ENCODE results near the gene EYS. TPM values are rescaled to one million over a fixed set of nuclear protein-coding genes. Genes with fewer than 3 reads are reported as not detected.

Gene EYS
- total RNA-seq, 1 experiment from 2014 or later = not detected

- H3K4me1 ChIP-seq (ENCODE audit: insufficient read depth, low read length) = no peaks in the 10 kb centered on the region
- no peak overlapping the region for H3K56ac ChIP-seq (ENCODE audit: insufficient read length, low read depth, low read length)
- no peak overlapping the region for H2BK120ac ChIP-seq (ENCODE audit: low read depth, low read length, poor library complexity, severe bottlenecking)
- no peak overlapping the region for H2BK15ac ChIP-seq (ENCODE audit: low read depth, low read length)
- H4K8ac ChIP-seq (replicated peaks; ENCODE audit: insufficient read length, low read depth, low read length) = no peak overlapping the region
- no peak overlapping the region for H2BK5ac ChIP-seq (ENCODE audit: insufficient read length, low read length)
- no peak overlapping the region for H3T11ph ChIP-seq (ENCODE audit: low read length)
- Mint-ChIP-seq H3K9me3 (peaks cover 0 to 5% of the 10 kb centered on the region in 2 experiments; a peak in 3 of 5 replicates), H3K27ac (no peak overlapping the region), H3K4me1 (no peaks in the 10 kb centered on the region; a peak in 1 of 4 replicates), H3K4me3 (no peak overlapping the region), H3K36me3 (ENCODE audit: insufficient read depth in 1 of 3, low read depth in 3 of 3) (peaks cover 0 to 4% (median 2%) of the 10 kb centered on the region in 3 experiments; a peak in 4 of 7 replicates), H3K27me3 (ENCODE audit: low read depth) (no peaks in the 10 kb centered on the region; the same call in 1 of the 2 replicates)
- H3K23me2 ChIP-seq (ENCODE audit: insufficient read length, low read depth, low read length, poor library complexity, severe bottlenecking) = no peaks in the 10 kb centered on the region
- H3K9ac ChIP-seq (ENCODE audit: extremely low read depth, insufficient read length, low read length) = no peak overlapping the region
- no peak for DNase-seq
- H3K27me3 ChIP-seq (ENCODE audit: insufficient read depth, low read length) = no peaks in the 10 kb centered on the region
- H3K4me2 ChIP-seq (ENCODE audit: insufficient read depth, insufficient read length, low read length) = no peak overlapping the region
- no peak for TF ChIP-seq CTCF (conservative IDR thresholded peaks at IDR 0.05)
- no peak overlapping the region for H3K18ac ChIP-seq (ENCODE audit: insufficient read length, low read depth, low read length)
- no peak overlapping the region for H2BK20ac ChIP-seq (ENCODE audit: low read depth, low read length, poor library complexity, severe bottlenecking)
- no peaks in the 10 kb centered on the region for H4K20me1 ChIP-seq (ENCODE audit: control insufficient read depth, insufficient read depth, insufficient read length)
- H3K9me3 ChIP-seq (ENCODE audit: control insufficient read depth, low read depth, low read length) = no peaks in the 10 kb centered on the region
- no peaks in the 10 kb centered on the region for H3K79me2 ChIP-seq (ENCODE audit: insufficient read depth, low read length)
- H4K91ac ChIP-seq (ENCODE audit: insufficient read length, low read depth, low read length) = no peak overlapping the region
- no peak overlapping the region for H4K5ac ChIP-seq (ENCODE audit: insufficient read length, low read depth, low read length)
- H3K4ac ChIP-seq (ENCODE audit: low read depth, low read length) = no peak overlapping the region
- no peak overlapping the region for H3K27ac ChIP-seq (ENCODE audit: insufficient read length, low read depth, low read length)
- no peak overlapping the region for H2AK5ac ChIP-seq (ENCODE audit: insufficient read length, low read length)
- H2BK12ac ChIP-seq (ENCODE audit: insufficient read length, low read depth, low read length) = no peak overlapping the region
- no peak overlapping the region for H3K23ac ChIP-seq (ENCODE audit: insufficient read length, low read depth, low read length)
- WGBS (ENCODE audit: extremely low coverage, insufficient read length, low lambda C conversion rate) = no CpG with 5 or more reads among the region's 2 CpGs
- no peak overlapping the region for H2AFZ ChIP-seq (ENCODE audit: low read length)
- no peak overlapping the region for H3K14ac ChIP-seq (ENCODE audit: insufficient read depth, low read length)
- H3K79me1 ChIP-seq (ENCODE audit: insufficient read depth, low read depth, low read length, poor library complexity, severe bottlenecking) = no peaks in the 10 kb centered on the region
Measured at GRCh38 chr6:64904616-64905015, 802.4 kb downstream of the EYS start.
